Suprapubic skin (tissue), 4 donors: Measurements from ENCODE around the gene TBC1D5. TPM values are rescaled to one million over a fixed set of nuclear protein-coding genes. Genes with fewer than 3 reads are reported as not detected.

Source experiments
- DNase-seq, 2 donors: peaks; one replicate each; pipeline ENCODE4 v3.0.0-alpha.2; 2019; ENCODE audit warnings: low spot score in 2 of 2
- H3K27ac ChIP-seq: fragments of 200-600 bp; sonication (generic); one replicate; pipeline ENCODE4 v1.5.1; 2019
- H3K27me3 ChIP-seq: fragments of 200-600 bp; sonication (generic); one replicate; pipeline ENCODE4 v1.5.1; 2019
- H3K36me3 ChIP-seq: fragments of 200-600 bp; sonication (generic); one replicate; pipeline ENCODE4 v1.5.1; 2019
- H3K4me1 ChIP-seq: fragments of 200-600 bp; sonication (generic); one replicate; pipeline ENCODE4 v1.5.1; 2019
- H3K4me3 ChIP-seq: fragments of 200-600 bp; sonication (generic); one replicate; pipeline ENCODE4 v1.5.1; 2019; ENCODE audit warnings: mild to moderate bottlenecking
- H3K9me3 ChIP-seq: fragments of 200-600 bp; sonication (generic); one replicate; pipeline ENCODE4 v1.5.1; 2019
- CTCF ChIP-seq, 2 donors: fragments of 200-600 bp in 1 of 2; fragments of 450-650 bp in 1 of 2; sonication (generic) in 1 of 2; IDR thresholded peaks; one replicate each; pipeline ENCODE4 v1.5.1; 2016 to 2019; ENCODE audit warnings: antibody characterized with exemption in 2 of 2, mild to moderate bottlenecking in 1 of 2, moderate library complexity in 1 of 2
- EP300 ChIP-seq: sonication (generic); formaldehyde crosslinking; IDR thresholded peaks from one replicate; pipeline ENCODE4 v1.6.1; 2017; ENCODE audit warnings: antibody characterized with exemption
- POLR2A ChIP-seq, 2 donors: fragments of 450-650 bp; IDR thresholded peaks; one replicate each; pipeline ENCODE4 v1.6.1; 2017; ENCODE audit warnings: antibody characterized with exemption in 2 of 2, mild to moderate bottlenecking in 2 of 2, moderate library complexity in 2 of 2
- POLR2AphosphoS5 ChIP-seq, 3 donors: sonication (generic); formaldehyde crosslinking; IDR thresholded peaks; one replicate each; pipeline ENCODE4 v1.6.1; 2017; ENCODE audit warnings: antibody characterized with exemption in 3 of 3
- WGBS: methylation state at CpG from one replicate; pipeline ENCODE4 v1.1.5; 2018; 5-methylcytosine and 5-hydroxymethylcytosine counted together
- total RNA-seq, 4 donors: library from RNA; depleted of rRNA; stranded (reverse); fragments of >200 nt; gene quantifications; one replicate each; pipeline ENCODE4 v1.1.0, GENCODE V29; 2016

The TBC1D5 gene
- total RNA-seq, 4 donors from 2014 or later = 66.4 to 98.5 (median 79.9) TPM

GRCh38 chr3:17473761-17474160 lies 268.7 kb downstream of the TBC1D5 start:
- Histone ChIP-seq H3K4me3 (no peak overlapping the region), H3K4me1 (peaks cover 8% of the 10 kb centered on the region), H3K36me3 (no peaks in the 10 kb centered on the region), H3K27me3 (no peaks in the 10 kb centered on the region), H3K9me3 (no peaks in the 10 kb centered on the region), H3K27ac (no peak overlapping the region)
- DNase-seq = no peak
- no peak for TF ChIP-seq EP300
- TF ChIP-seq POLR2AphosphoS5 (IDR thresholded peaks at IDR 0.05) = no peak
- TF ChIP-seq CTCF (IDR thresholded peaks at IDR 0.05) = no peak
- no peak for TF ChIP-seq POLR2A (IDR thresholded peaks at IDR 0.05)

- 76% methylated on average over 1 of the region's 1 CpG for WGBS
These were observed 272.5 kb downstream of the TBC1D5 start for GRCh38 chr3:17469954-17470353.

GRCh38 chr3:17469520-17469919 lies 272.9 kb downstream of the TBC1D5 start:
- DNase-seq = no peak
- Histone ChIP-seq H3K4me3 (no peak overlapping the region), H3K27me3 (no peaks in the 10 kb centered on the region), H3K9me3 (no peaks in the 10 kb centered on the region), H3K36me3 (no peaks in the 10 kb centered on the region), H3K27ac (no peak overlapping the region), H3K4me1 (peaks cover 8% of the 10 kb centered on the region)
- 40% methylated on average over 3 of the region's 3 CpGs for WGBS
- TF ChIP-seq POLR2AphosphoS5 (IDR thresholded peaks at IDR 0.05) = no peak
- TF ChIP-seq CTCF (IDR thresholded peaks at IDR 0.05) = no peak
- no peak for TF ChIP-seq EP300
- no peak for TF ChIP-seq POLR2A (IDR thresholded peaks at IDR 0.05)

More at GRCh38 chr3:17469954-17470353, 272.5 kb downstream of the TBC1D5 start:
- H3K36me3 ChIP-seq = no peaks in the 10 kb centered on the region
- H3K9me3 ChIP-seq = no peaks in the 10 kb centered on the region
- peaks cover 8% of the 10 kb centered on the region for H3K4me1 ChIP-seq
- no peaks in the 10 kb centered on the region for H3K27me3 ChIP-seq
- no peak for DNase-seq
- no peak overlapping the region for H3K27ac ChIP-seq
- no peak overlapping the region for H3K4me3 ChIP-seq
- TF ChIP-seq POLR2AphosphoS5 (IDR thresholded peaks at IDR 0.05) = no peak
- no peak for TF ChIP-seq CTCF (IDR thresholded peaks at IDR 0.05)
- no peak for TF ChIP-seq POLR2A (IDR thresholded peaks at IDR 0.05)
- TF ChIP-seq EP300 = no peak

GRCh38 chr3:17466028-17466427 lies 276.4 kb downstream of the TBC1D5 start:
- H3K4me3 ChIP-seq = no peak overlapping the region
- TF ChIP-seq POLR2AphosphoS5 (IDR thresholded peaks at IDR 0.05) = no peak
- no peak for DNase-seq
- no peak overlapping the region for H3K27ac ChIP-seq
- no peaks in the 10 kb centered on the region for H3K36me3 ChIP-seq
- no peaks in the 10 kb centered on the region for H3K27me3 ChIP-seq
- H3K9me3 ChIP-seq = no peaks in the 10 kb centered on the region
- H3K4me1 ChIP-seq = peaks cover 8% of the 10 kb centered on the region
- 96% methylated on average over 4 of the region's 4 CpGs for WGBS

GRCh38 chr3:17459470-17459993 lies 282.9 kb downstream of the TBC1D5 start:
- 54% methylated on average over 3 of the region's 3 CpGs for WGBS
- Histone ChIP-seq H3K27ac (no peak overlapping the region), H3K36me3 (no peaks in the 10 kb centered on the region), H3K4me3 (no peak overlapping the region), H3K9me3 (no peaks in the 10 kb centered on the region), H3K4me1 (no peaks in the 10 kb centered on the region), H3K27me3 (no peaks in the 10 kb centered on the region)
- TF ChIP-seq CTCF (IDR thresholded peaks at IDR 0.05) (no peak), POLR2A (IDR thresholded peaks at IDR 0.05) (no peak), EP300 (no peak), POLR2AphosphoS5 (IDR thresholded peaks at IDR 0.05) (no peak)
- no peak for DNase-seq

- 98% methylated on average over 1 of the region's 1 CpG for WGBS
- Histone ChIP-seq H3K27me3 (no peaks in the 10 kb centered on the region), H3K4me3 (no peak overlapping the region), H3K9me3 (peaks cover 2% of the 10 kb centered on the region), H3K36me3 (no peaks in the 10 kb centered on the region), H3K4me1 (no peaks in the 10 kb centered on the region), H3K27ac (no peak overlapping the region)
- no peak for DNase-seq
- TF ChIP-seq POLR2AphosphoS5 (IDR thresholded peaks at IDR 0.05) = no peak
- no peak for TF ChIP-seq EP300
- no peak for TF ChIP-seq CTCF (IDR thresholded peaks at IDR 0.05)
- TF ChIP-seq POLR2A (IDR thresholded peaks at IDR 0.05) = no peak
These were observed 285.8 kb downstream of the TBC1D5 start for GRCh38 chr3:17456650-17457049.
